ENCODE results near the gene HOXA4. TPM values are rescaled to one million over a fixed set of nuclear protein-coding genes. Genes with fewer than 3 reads are reported as not detected.

The HOXA4 gene
- total RNA-seq, 1 experiment from 2014 or later = 0.57 TPM

DNA sequence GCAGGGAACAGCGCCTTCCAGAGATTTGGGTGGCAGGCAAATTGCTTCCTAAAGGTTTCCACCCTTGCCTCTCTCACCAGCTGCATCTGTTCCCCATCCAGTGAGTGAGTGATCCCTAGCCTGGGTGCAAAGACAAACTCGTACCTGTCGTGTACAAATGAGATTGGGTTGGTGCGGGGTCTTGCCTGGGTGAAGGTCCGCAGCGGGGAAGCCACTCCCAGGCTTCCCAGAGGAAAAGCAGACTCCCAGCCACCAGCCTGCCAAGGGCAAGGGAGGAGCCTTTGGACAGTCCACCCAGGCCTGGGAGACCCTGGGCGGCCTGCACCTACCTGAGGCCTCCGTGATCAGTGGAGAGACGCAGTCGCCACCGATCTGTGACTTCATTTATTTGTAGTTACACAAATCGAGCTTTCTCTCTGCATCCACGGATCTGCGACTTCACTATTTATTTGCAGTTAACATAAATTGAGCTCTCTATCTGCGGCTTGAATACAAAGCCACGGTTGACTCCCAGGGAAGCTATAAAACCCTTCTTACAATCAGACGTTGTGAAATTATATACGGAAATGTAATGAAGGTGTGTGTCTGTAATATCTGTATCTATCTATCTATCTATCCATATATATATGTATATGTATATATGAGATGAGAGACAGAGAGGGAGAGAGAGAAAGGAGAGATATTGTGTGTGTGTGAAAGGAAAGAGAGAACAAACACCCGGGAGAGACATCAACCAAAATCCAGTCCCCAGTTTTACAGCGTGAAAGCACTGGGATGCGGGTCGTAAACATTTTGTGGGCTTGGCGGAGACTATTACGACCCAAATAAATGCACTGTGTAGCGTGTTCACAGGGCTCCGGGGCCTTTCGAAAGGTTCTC, 28.9 kb upstream of the HOXA4 start:
- no peak for DNase-seq (ENCODE audit: extremely low read depth, low read depth)

DNA sequence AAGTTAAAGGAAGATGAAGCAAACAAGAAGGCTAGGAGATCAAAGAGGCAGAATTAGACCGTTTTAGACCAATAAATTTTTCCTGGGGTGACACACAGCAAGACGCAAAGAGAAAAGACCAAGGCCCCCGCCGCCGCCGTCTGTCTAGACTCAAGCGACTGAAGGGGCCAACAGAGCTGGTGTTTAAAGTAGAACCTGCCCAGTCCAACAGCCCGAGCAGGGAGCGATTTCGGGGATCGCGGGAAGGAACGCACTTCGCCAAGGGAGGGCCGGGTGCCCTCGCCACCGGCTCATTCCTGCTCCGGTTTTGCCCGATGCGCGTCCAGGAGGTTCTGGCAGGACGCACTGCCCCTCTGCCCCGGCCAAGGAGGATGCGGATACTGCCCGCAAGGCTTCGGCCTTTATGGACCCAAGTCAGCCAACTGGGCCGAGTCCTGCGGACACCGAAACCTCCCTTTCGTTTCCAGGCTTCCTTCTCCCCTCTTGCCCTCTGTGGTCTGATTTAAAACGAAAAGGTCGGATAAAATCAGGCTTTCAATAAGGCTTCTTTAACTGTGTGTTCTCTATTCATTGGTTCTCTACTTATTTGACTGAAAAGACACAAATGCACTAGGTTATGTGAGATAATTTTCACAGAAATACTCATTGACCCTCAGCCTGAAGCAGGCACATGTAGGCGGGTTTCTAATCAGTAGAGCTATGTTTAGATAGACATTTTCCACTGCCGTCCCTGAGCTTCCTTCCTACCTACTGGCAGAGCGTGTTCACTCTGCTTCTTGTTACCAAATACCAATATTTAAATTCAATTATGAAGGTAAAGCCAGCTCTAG, 28.1 kb upstream of the HOXA4 start:
- DNase-seq (ENCODE audit: extremely low read depth, low read depth) = no peak

DNA sequence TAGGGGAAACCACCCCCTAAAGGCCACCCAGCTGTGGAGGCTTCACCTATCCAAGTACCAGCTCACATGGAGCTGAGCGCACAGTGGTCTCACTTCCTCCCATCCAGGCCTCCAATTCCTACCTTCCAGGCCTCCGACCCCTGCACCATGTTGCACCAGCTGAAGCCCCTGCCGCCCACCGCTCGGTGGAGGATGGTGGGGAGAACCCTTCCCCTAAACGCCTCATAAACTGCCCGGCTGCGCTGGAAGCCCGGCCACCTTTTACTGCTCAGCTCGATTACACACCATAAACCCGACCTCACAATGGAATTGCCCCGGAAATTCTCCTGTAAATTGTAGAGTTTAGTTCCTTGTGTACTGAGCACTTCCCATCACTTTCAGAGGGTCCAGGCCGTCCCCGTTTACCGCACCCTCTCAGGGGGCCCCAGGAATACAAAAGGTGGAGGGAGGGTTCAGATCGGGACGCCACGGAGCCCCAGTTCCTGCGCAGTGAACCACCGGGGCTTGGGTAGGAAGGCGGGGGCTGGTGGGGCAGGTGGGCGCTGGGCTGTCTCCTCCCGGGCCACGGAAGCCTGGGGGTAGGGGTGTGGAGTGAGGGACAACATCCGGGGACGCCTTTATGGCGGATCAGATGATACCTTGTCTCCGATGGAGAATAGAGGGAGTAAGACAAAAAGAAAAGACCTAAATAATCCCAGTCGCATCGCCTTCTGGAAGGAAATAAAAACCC, 27.3 kb upstream of the HOXA4 start:
- no peak for DNase-seq (ENCODE audit: extremely low read depth, low read depth)

DNA sequence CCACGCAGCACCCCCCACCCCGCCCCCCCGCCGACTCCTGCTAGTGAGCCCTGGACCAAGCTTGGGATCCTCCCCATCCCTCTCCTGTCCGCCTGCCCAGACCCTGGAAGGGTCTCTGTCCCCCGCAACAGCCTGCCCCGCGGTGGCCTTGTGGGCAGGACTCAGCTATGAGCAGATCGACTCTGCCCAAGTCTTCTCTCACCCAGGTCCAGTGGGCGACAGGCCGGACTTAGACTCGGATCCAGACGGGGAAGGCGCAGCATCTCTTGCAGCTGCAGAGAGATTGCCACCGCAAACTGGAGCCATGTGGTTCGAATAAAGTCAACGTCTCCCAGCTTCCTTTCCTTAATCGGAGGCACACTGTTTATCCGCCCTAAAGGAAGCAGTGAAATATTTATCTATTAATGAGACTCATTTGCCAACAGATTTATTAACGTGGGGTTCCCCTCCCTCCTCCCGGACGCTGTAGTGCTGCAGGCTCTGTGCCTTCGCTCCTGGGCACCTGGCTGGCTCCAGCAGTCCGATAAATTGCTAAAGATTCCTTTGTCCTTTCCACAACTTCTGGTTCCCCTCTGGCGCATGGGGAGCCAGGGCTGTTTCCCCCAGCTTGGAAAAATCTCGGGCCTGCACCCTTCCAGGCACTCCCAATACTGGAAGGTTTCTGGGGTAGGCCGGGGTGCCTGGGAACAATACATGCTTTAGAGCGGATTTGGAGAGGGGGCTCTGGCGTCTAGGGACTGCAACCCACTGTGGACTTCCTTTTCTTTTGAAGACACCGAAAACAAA, 26.6 kb upstream of the HOXA4 start:
- no peak for DNase-seq (ENCODE audit: extremely low read depth, low read depth)

DNA sequence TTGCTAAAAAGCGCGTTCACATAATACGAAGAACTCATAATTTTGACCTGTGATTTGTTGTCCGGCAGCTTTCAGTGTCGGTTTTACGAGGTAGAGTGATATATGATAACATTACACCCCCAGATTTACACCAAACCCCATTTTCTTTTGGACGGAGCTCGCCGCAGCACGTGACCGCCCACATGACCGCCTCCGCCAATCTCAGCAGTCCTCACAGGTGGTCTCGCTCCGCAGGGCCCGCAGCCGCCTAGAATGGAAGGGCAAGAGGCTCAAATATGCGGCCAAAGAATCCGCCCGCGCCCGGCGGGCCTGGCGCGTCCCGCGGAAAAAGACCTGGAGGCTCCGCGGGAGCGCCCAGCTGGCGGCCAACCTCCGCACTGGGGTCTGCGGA, 25.9 kb upstream of the HOXA4 start, which contains the start of gene HOXA7:
TSS of gene HOXA7 (minus strand) at position 168 of the 391 bp plus-strand sequence. CDS start at position 38, 130 bp downstream.
- no peak for DNase-seq (ENCODE audit: extremely low read depth, low read depth)

DNA sequence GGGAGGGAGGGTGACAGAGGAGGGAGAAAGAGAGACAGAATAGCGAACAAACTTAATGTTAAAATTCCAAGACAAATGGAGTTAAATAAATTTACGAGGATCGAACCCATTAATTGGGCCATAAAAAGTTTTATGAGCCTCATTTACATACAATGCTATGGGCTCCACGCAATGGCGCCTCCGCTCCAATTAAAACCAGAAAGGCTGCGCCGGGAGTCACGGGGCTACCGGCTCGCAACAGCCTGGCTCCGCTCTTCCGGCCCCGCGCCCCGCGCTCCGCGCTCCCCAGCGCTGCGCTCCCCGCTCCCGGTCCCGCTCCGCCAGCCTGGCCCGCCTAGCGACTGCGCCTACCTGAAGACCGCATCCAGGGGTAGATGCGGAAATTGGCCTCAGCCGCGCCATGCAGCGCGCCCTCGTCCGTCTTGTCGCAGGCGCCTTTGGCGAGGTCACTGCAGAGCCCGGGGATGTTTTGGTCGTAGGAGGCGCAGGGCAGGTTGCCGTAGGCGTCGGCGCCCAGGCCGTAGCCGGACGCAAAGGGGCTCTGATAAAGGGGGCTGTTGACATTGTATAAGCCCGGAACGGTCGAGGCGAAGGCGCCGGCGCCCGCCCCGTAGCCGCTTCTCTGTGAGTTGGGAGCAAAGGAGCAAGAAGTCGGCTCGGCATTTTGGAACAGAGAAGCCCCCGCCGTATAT, 25.4 kb upstream of the HOXA4 start:
- DNase-seq (ENCODE audit: extremely low read depth, low read depth) = no peak

DNA sequence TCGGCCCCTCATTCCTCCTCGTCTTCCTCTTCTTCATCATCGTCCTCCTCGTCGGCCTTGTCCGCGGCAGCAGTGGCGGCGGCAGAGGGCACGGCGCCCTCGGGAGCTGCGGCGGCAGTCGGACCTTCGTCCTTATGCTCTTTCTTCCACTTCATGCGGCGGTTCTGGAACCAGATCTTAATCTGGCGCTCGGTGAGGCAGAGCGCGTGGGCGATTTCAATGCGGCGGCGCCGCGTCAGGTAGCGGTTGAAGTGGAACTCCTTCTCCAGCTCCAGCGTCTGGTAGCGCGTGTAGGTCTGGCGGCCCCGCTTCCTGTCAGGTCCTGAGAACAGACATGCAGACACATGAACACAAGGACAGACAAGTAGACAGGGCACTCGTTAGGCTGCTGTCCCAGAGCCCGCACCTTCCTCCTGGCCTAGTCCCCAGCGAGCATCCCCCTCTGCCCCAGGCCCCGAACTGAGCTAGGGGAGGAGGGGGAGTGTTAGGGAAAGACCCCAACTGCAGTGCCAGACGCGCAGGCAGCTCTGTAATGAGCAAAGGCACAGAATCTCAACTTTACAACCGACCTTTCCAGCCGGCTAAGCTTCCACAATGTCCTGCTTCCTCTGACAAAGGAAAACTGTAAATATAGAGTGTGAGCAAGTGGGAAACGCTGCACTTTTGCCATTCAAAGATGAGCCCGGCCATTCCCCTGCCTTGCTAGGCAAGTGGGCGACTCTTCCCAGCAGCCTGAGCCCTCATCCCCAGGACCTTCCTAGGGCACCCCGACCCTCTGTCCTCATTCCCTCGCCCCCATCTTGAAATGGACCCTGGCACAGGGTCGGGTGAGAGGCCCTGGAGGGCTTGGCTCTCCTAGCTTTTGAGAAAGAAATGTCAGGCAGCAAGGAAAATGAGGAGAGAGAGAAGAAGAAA, 24.6 kb upstream of the HOXA4 start:
- DNase-seq (ENCODE audit: extremely low read depth, low read depth) = no peak

DNA sequence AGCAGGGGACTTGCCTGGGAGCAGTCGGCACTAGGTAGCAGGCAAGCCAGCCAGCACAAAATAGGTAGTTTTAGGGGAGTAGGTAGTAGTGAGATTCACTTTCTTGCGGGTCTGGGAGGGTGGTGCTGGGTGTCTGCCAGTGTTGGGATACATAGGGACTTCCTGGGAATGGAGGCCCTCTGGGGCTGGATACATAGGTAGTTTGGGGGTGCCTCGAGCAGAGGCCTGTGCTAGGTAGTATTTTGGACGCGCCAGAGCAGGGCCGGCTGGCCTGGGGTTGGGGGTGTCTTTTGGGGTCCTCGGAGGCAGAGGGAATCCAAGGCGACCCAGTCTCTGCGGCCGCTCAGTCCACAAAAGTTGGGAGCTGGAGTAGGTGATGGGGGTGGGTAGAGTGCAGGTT, 23.8 kb upstream of the HOXA4 start:
- no peak for DNase-seq (ENCODE audit: extremely low read depth, low read depth)

DNA sequence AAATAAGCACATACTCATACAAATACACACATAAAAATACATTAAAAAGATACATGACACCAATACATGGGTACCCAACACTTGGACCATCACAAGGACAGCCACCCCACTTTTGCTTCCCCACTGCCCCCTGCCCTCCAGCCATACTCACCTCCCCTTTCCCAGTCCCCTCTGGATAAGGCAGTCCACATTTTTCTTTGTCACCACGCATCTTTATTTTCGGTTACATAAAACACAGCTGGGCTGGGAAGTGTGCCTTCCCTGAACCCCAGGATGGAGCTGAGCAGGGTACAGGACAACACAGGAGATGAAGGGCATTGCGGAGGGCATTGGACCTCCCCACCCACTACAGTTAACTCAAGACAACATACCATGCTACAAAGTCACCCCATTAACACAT, 23.0 kb upstream of the HOXA4 start:
- DNase-seq (ENCODE audit: extremely low read depth, low read depth) = no peak

DNA sequence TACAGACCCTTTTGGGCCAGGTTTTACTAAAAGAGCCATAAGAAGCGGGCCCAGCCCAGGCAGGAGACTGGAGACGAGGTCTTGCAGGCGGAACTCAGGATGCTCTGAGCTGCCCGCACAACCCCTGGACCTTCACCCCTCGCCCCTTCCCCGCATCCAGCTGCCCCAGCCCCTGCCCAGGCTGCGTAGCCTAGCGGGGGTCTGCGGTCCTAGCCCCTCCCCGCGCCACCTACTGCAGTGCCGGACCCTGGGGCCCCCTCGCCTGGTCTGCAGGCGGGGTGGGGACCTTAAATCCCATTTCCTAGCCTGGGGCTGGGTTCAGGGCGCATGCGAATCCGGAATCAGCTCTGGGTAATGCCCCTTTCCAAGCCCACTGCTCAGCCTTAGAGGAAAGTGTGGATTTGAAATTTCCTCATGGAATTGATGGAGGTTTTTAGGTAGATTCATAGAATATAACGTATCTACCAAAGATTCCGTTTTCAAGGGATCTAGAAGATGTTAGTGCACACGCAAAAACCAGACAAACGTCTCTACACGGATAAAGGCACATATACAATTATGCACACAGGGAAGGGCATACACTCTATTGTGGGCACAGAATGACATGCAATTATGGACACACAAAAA, 22.4 kb upstream of the HOXA4 start:
- no peak for DNase-seq (ENCODE audit: extremely low read depth, low read depth)

DNA sequence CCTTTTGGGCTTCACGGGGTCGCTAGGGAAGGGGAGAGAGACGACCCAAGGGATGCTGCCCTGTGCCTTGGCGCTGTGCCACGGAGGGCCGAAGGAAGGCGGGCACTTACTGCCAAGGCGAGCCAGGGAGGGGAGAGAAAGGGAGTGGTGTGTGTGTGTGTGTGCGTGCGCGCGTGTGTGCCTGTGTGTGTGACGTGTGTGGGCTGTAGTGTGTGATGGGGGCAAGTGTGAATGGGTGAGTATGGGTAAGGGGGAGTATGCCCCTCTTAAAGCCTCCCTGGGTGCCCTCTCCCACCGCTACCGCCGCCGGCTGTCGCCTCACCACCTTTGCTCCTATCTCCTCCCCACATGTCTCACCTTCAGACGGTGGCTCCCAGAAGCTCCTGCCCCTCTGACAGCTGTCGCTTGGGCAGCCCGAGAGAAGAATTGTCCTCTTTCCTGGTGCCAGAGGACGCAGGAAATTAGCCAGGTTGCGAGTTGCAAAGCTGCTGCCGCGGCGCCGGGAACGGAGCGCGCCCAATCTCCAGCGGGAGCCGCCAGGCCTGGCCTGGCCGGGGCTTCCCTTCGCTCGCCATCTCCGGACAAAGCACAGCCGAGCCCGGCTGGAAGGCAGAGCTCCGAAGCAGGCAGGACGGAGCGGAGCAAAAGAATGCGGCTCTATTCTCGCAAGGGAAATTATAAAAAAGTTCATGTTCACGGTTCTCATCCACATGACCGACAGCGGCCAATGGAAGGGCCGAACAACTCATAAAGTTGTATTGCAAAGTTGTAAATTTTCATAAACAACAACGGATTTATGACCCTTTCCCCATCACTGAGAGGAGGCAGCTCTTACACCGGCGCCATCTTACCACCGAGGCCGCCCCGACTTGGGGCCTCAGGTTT, 21.6 kb upstream of the HOXA4 start, which contains the start of gene HOXA3:
TSS of gene HOXA3 (minus strand) at position 653 of the 885 bp plus-strand sequence. CDS start 41,943 bp downstream, outside the sequence.
- DNase-seq (ENCODE audit: extremely low read depth, low read depth) = no peak

DNA sequence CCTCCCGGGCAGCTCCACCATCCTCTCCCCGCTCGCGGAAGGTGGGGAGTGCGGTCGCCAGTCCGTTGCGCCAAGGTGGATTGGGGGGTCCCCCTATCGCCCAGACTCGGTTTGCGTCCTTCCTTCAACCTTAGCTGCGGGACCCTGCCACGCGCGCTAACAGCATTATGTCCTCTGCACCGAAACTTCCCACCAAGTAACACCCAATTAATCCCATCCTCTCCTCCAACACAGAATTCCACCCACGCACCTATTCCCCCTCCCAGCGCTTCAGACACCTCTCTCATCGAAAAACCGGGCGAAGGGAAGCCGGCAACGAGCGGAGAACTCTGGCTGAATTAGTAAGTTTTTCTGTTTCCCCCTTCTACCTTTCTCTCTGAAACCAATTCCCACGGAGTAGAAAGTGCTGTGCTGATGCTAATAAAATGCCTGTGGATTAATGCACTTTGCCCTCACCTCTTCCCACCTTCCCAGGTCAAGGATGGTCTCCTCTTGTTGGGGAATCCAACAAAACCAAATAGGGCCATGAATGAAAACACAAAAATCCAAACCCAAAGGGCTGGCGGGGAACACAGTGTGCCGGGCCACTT, 20.9 kb upstream of the HOXA4 start:
- DNase-seq (ENCODE audit: extremely low read depth, low read depth) = no peak

DNA sequence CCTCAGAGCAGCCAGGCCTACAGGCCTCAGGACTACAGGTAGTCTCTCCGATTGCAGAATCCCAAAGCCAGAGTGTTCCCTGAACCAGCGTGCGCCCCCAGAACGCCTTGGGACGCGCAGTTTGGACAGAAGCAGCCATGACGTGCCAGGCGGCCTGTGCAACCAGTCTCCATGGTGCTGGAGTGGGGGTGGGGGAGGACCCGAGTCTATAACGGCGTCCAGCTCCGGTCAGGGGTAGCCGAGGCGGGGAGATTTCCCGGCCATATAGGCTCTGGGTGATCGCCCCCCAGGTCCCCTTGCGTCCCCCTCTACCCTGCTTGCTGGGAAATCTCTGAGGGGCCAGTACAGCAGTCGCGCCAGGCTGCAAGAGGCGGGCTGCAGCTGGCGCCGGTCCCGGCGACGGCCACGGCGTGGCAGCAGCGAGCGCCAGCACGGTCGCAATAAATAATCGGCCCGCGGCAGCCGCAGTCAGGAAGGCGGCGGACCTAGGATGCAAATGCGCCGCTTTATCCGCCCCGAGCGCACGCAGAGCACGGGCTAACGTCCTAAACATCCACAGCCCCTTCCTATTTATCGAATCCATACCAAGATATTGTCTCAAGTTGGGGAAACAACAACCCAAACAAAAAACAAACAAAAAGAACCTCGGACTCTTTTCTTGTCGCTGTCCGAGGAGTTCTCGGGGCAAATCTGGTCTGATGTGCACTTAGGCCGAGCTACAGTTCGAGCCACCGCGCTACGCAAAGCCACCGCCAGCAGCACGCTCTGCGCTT, 20.2 kb upstream of the HOXA4 start:
- peak; percentile 72 for DNase-seq (ENCODE audit: extremely low read depth, low read depth)

DNA sequence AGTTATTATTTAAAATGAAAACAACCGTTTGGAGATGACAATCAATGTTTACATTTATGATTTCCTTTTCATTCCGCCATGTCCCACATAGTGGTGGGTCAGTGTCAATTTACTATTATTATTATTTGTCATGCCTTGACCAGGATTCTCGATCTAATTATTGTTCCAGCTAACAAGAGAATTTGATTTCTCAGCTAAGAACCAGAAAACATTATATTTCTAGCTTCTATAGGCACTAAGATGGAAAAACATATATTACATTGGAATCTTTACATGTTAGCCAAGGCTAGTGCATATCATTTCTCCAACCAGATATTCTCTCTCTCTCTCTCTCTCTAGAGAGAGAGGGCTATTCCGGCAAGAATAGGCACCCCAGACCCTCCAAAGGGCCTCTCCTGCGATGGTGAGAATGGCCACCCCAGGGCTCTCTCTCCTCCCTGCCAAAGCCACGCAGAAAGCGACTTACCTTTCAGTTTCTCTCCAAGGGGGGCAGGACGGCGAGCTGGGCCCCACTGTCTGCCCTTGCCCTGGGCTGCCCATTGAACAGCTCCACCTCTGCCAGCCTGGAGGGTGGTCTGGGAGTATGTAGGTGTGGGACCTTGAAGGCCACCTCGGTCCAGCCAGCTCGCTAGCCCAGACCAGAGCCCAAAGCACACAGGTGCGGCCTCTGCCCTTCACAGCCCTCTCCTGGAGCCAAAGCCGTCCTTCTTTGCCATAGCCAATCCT, 19.4 kb upstream of the HOXA4 start:
- no peak for DNase-seq (ENCODE audit: extremely low read depth, low read depth)
